GM13976 (cell line): ENCODE results near the gene OR52E5.

ENCODE experiments used
- DNase-seq: peaks from one replicate; pipeline ENCODE4 v3.0.0; 2012; ENCODE audit warnings: low spot score
- CTCF ChIP-seq: IDR thresholded peaks from 2 replicates; pipeline ENCODE4 v1.5.1; 2012; ENCODE audit warnings: borderline replicate concordance, mild to moderate bottlenecking; ENCODE audit not compliant: insufficient read depth; ENCODE audit errors: extremely low read depth, missing control alignments, control extremely low read depth
- in situ Hi-C: fragments of 300-500 bp; cut with MboI; formaldehyde crosslinking; loops from one replicate; pipeline ENCODE4 v1.12.0; 2022; ENCODE audit warnings: low sequenced_read_pairs, mixed read lengths, inconsistent platforms; ENCODE audit not compliant: unreplicated experiment

The OR52E5 gene

DNA sequence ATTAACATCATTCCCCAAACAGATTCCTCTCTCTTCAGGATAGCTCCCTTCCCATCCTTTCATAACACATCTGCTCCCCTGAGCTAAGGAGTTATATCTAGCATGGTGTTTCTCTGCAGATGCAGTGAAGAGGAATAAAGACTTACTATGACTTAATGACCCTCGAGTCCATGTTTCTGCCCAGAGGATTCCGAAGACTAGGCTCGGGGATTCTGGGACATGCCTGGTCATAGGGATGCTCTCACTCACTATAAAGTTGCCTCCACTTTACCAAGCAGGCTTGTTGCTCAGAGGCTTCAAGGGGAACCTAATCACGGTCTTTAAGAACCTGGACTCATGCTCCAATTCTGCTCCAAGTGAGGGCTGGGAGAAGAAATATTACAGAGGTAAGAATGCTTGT, 12.7 kb upstream of the OR52E5 start, which contains the start of gene OR52E4:
Gene OR52E4 (plus strand): TSS at position 301 of the 400 bp plus-strand sequence. CDS start 3,664 bp downstream, outside the sequence.
- no peak for TF ChIP-seq CTCF
- no peak for DNase-seq
- in situ Hi-C loops, result no loop called here

- TF ChIP-seq CTCF, result no peak
- DNase-seq, result no peak
- in situ Hi-C loops, result no loop called here
Observed at GRCh38 chr11:5881756-5882155, 11.3 kb upstream of the OR52E5 start.

DNA sequence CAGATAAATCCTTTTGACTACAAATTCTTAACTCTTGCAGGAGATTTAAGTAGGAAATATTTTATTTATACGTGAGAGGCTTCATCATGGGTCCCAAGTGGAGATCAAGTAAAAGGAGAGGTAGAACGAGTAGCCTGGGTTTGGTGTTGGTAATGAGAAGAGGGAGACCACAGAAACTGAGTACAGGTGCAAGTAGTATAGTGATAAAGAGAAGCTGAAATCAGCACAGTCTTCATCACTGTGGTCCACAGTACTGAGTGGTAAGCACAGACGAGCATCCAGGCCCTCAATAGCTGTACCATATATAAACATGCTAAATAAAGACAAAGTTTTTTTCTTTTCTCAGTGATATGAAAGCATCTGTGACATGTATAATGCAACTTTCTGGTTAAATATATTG, 5.8 kb upstream of the OR52E5 start:
- in situ Hi-C loops, result no loop called here

DNA sequence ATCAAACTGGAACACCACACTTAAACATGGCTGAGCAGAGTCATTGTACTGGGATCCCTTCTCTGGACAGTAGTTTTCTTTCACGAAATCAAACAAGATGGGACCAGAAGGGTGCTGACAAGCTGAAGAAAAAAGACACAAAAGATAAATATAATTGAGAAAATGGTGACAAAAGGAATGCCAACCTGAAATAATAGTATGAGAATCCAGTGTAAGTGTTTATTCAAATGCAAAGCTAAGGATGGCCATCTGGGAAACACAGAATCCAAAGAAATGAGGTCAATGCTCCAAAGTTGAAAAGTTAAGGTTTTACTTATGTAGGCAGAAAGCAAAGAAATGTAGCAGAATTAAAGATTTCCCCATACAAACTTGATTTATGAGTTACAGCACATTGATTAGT, 5.3 kb upstream of the OR52E5 start:
- in situ Hi-C loops, result no loop called here
- DNase-seq, result no peak
- TF ChIP-seq CTCF, result no peak

More for the DNA sequence above, 5.8 kb upstream of the OR52E5 start:
- DNase-seq, result no peak
- no peak for TF ChIP-seq CTCF

- TF ChIP-seq CTCF, result no peak
- in situ Hi-C loops, result no loop called here
- DNase-seq, result no peak
Observed at GRCh38 chr11:5891216-5891800, 1.7 kb upstream of the OR52E5 start.

DNA sequence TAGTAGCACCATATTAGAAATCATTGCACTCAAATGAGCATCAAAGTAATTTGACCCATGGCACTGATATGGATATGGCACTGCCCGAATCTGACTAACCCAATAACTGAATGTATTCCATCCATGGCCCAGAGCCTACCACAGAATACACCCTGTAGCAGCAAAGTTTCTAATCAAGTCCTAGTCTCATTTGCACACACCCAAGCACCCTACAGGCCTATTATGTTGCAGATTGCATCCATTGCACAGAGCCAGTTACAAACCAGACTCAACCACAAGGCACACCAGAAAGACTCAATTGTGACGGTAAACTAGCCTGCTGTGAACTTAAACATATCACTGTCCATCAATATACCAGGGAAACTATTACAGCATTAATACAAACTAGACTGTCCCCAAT, 6.5 kb downstream of the OR52E5 start:
- DNase-seq, result no peak
- in situ Hi-C loops, result no loop called here
- no peak for TF ChIP-seq CTCF
